HG02763 (cell line): ENCODE data around the gene TSPAN18.

Experiments
- ATAC-seq: cut with Tn5 transposase; IDR thresholded peaks from one replicate; pipeline ENCODE4 v1.9.1; 2021; ENCODE audit warnings: mild to moderate bottlenecking, moderate library complexity; ENCODE audit not compliant: unreplicated experiment

Gene TSPAN18

GRCh38 chr11:44950625-44951476 lies 224.1 kb downstream of the TSPAN18 start, which contains the start of gene TP53I11:
Gene TP53I11 (minus strand): TSS chr11:44950883. CDS start chr11:44938335, 12,548 bp downstream.
- ATAC-seq = no peak

- no peak for ATAC-seq
Observed at GRCh38 chr11:44952082-44952481, 225.3 kb downstream of the TSPAN18 start.

- ATAC-seq = no peak
Observed at GRCh38 chr11:44952500-44953260, 225.9 kb downstream of the TSPAN18 start.

GRCh38 chr11:44954051-44954906 lies 227.5 kb downstream of the TSPAN18 start:
- ATAC-seq = no peak

GRCh38 chr11:44955015-44955738 lies 228.4 kb downstream of the TSPAN18 start:
- no peak for ATAC-seq

GRCh38 chr11:44957040-44957515 lies 230.3 kb downstream of the TSPAN18 start:
- ATAC-seq = no peak

GRCh38 chr11:44957776-44958564 lies 231.2 kb downstream of the TSPAN18 start:
- no peak for ATAC-seq

- no peak for ATAC-seq
Observed at GRCh38 chr11:44959064-44959463, 232.3 kb downstream of the TSPAN18 start.

GRCh38 chr11:44960200-44960845 lies 233.6 kb downstream of the TSPAN18 start:
- ATAC-seq = no peak

- ATAC-seq = no peak
Observed at GRCh38 chr11:44962464-44962863, 235.7 kb downstream of the TSPAN18 start.

GRCh38 chr11:44963136-44963535 lies 236.4 kb downstream of the TSPAN18 start:
- ATAC-seq = no peak

GRCh38 chr11:44963948-44964347 lies 237.2 kb downstream of the TSPAN18 start:
- no peak for ATAC-seq

- no peak for ATAC-seq
Observed at GRCh38 chr11:44964526-44965209, 237.9 kb downstream of the TSPAN18 start.

GRCh38 chr11:44966694-44967093 lies 239.9 kb downstream of the TSPAN18 start:
- ATAC-seq = no peak

- ATAC-seq = no peak
Observed at GRCh38 chr11:44967930-44968496, 241.3 kb downstream of the TSPAN18 start.

GRCh38 chr11:44968510-44968909 lies 241.7 kb downstream of the TSPAN18 start:
- ATAC-seq = no peak

GRCh38 chr11:44969651-44970252 lies 243.0 kb downstream of the TSPAN18 start:
- ATAC-seq = no peak

GRCh38 chr11:44970293-44970692 lies 243.5 kb downstream of the TSPAN18 start:
- ATAC-seq = no peak
